ENCODE results near the gene KNG1.

The KNG1 gene

DNA sequence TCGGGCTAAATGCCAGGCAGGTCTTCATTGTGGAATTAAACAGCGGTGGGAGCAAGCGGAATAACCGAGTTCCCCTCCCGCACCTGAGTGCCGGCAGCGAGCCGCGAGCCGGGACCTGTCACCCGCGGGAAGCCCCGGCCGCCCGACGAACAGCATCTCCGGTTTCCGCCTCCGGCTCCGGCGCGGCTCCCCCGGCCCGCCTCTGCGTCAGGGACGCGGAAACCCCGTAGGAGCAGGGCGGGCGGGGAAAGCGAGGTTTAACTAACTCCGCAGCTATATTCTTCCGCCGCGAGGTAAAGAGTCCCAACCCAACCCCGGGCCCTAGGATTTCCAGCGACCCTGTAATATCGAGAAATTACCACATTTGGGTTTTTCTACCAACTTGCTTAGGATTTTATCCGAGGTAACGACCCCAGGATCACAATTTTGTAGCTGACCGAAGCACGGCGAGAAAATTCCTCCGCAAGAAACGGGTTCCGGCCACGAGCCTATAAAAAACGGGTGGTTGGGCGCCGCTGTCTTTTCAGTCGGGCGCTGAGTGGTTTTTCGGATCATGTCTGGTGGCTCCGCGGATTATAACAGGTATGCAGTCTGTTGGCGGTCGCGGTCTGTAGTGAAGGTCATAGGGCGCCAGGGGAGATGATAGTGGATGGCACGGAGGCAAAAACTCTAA lies 66.0 kb downstream of the KNG1 start, which contains the start of gene EIF4A2:
Gene EIF4A2 (plus strand): TSS at position 520 of the 673 bp plus-strand sequence. CDS start 34 bp downstream, at position 554.
- peak within 1 kb of the TSS; percentile 99 for H3K4me3 ChIP-seq (ENCODE audit: low read depth, low read length)
- DNase-seq (ENCODE audit: low read depth): peak; percentile 91
- TF ChIP-seq POLR2A (IDR thresholded peaks at IDR 0.05; ENCODE audit: extremely low read depth, insufficient read length): peak; percentile 97
- TF ChIP-seq, protein P1, sequence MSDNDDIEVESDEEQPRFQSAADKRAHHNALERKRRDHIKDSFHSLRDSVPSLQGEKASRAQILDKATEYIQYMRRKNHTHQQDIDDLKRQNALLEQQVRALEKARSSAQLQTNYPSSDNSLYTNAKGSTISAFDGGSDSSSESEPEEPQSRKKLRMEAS (IDR thresholded peaks at IDR 0.05; ENCODE audit: low read depth, low read length): no peak
- TF ChIP-seq MYC (IDR thresholded peaks at IDR 0.05; ENCODE audit: low read depth, low read length): peak; percentile 18; the same call in 1 of the 2 replicates
- no peak for TF ChIP-seq CTCF (IDR thresholded peaks at IDR 0.05; ENCODE audit: low read depth, low read length)

GRCh38 chr3:186783731-186784515 lies 66.8 kb downstream of the KNG1 start:
- TF ChIP-seq MYC (IDR thresholded peaks at IDR 0.05; ENCODE audit: low read depth, low read length): peak; percentile 88
- no peak for TF ChIP-seq POLR2A (IDR thresholded peaks at IDR 0.05; ENCODE audit: extremely low read depth, insufficient read length)
- TF ChIP-seq, protein P1 (IDR thresholded peaks at IDR 0.05; ENCODE audit: low read depth, low read length): peak; percentile 63
- TF ChIP-seq CTCF (IDR thresholded peaks at IDR 0.05; ENCODE audit: low read depth, low read length): no peak
- H3K4me3 ChIP-seq (ENCODE audit: low read depth, low read length): peak overlapping the region; percentile 99
- peak; percentile 78 for DNase-seq (ENCODE audit: low read depth)

GRCh38 chr3:186784820-186785494 lies 67.8 kb downstream of the KNG1 start:
- H3K4me3 ChIP-seq (ENCODE audit: low read depth, low read length): peak overlapping the region; percentile 99
- no peak for DNase-seq (ENCODE audit: low read depth)
- TF ChIP-seq, protein P1 (IDR thresholded peaks at IDR 0.05; ENCODE audit: low read depth, low read length): no peak
- no peak for TF ChIP-seq POLR2A (IDR thresholded peaks at IDR 0.05; ENCODE audit: extremely low read depth, insufficient read length)
- no peak for TF ChIP-seq MYC (IDR thresholded peaks at IDR 0.05; ENCODE audit: low read depth, low read length)
- TF ChIP-seq CTCF (IDR thresholded peaks at IDR 0.05; ENCODE audit: low read depth, low read length): no peak

DNA sequence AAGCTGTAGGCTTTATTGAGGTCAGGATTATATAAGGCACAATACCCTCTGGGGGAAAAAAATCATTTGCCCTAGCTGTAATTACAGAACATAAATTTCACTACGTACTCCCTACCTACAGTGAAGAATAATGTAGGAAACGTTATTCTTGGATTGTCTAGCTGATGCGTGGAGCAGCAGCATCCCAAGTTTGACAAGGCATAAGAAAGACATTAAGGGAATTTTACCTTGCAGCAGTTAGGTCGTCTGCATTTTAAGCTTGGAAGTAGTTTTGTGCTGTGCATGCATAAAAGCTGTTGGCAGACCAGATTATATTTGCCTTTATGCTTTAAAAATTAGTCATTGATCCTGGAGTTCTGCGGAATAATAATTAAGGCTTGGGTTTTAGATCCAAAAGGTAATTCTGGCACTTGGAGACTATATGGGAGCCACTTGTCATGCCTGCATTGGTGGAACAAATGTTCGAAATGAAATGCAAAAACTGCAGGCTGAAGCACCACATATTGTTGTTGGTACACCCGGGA lies 68.4 kb downstream of the KNG1 start:
- TF ChIP-seq CTCF (IDR thresholded peaks at IDR 0.05; ENCODE audit: low read depth, low read length) (no peak), MYC (IDR thresholded peaks at IDR 0.05; ENCODE audit: low read depth, low read length) (no peak), POLR2A (IDR thresholded peaks at IDR 0.05; ENCODE audit: extremely low read depth, insufficient read length) (no peak)
- TF ChIP-seq, protein P1 (IDR thresholded peaks at IDR 0.05; ENCODE audit: low read depth, low read length): no peak
- no peak for DNase-seq (ENCODE audit: low read depth)
- H3K4me3 ChIP-seq (ENCODE audit: low read depth, low read length): peak overlapping the region; percentile 99

- TF ChIP-seq MYC (IDR thresholded peaks at IDR 0.05; ENCODE audit: low read depth, low read length) (no peak), CTCF (IDR thresholded peaks at IDR 0.05; ENCODE audit: low read depth, low read length) (no peak), POLR2A (IDR thresholded peaks at IDR 0.05; ENCODE audit: extremely low read depth, insufficient read length) (no peak)
- TF ChIP-seq, protein P1 (IDR thresholded peaks at IDR 0.05; ENCODE audit: low read depth, low read length): no peak
- H3K4me3 ChIP-seq (ENCODE audit: low read depth, low read length): peak overlapping the region; percentile 99
- no peak for DNase-seq (ENCODE audit: low read depth)
Measured at GRCh38 chr3:186786922-186787321, 69.8 kb downstream of the KNG1 start.
